HepG2 (cell line): ENCODE data around the gene PARP3. TPM values are rescaled to one million over a fixed set of nuclear protein-coding genes. Genes with fewer than 3 reads are reported as not detected.

Source experiments
- ATAC-seq: fragments of 200-7000 bp; cut with Tn5 transposase; 3 replicates; pipeline ENCODE4 v1.9.1; 2020; ENCODE audit warnings: mild to moderate bottlenecking, moderate library complexity
- BruUV-seq: library from RNA; stranded (reverse); fragments of 400-500 nt; replicated peaks from 2 replicates; lab custom pipeline; 2021; lab: Mats Ljungman, UMichigan
- CTCF ChIA-PET: fragments of 300-600 bp; formaldehyde crosslinking; extraction: SDS; loops from one replicate; lab custom pipeline; 2021; ENCODE audit warnings: low total read pairs, inconsistent platforms, low intra/inter-chr PET ratio; lab: Yijun Ruan, JAX
- POLR2A ChIA-PET: fragments of 350-600 bp; sonication (Branson Sonifier 250); formaldehyde crosslinking; loops from one replicate; lab custom pipeline; 2020; ENCODE audit warnings: antibody characterized with exemption, inconsistent platforms; lab: Yijun Ruan, JAX
- DNase-seq: peaks from one replicate; pipeline ENCODE4 v3.0.0-alpha.2; 2015; ENCODE audit warnings: low spot score
- FAIRE-seq: peaks from 3 replicates; lab custom pipeline; 2011; peaks lifted over from hg19 to GRCh38; lab: Jason Lieb, UNC
- H2AFZ ChIP-seq: one replicate; pipeline ENCODE4 v1.6.1; 2011; ENCODE audit warnings: low read length, inconsistent platforms
- H3K27ac ChIP-seq: fragments of 300-600 bp; 3 replicates; pipeline ENCODE4 v1.8.0; 2011; ENCODE audit warnings: mixed run types, mild to moderate bottlenecking, mixed read lengths, low read length, inconsistent platforms; ENCODE audit not compliant: insufficient read depth; ENCODE audit errors: extremely low read length
- H3K27me3 ChIP-seq, 2 experiments: fragments of 200-600 bp in 1 of 2; 2 replicates in 1 of 2; 3 replicates in 1 of 2; pipeline versions ENCODE4 v1.6.0 to v1.8.0; 2011; ENCODE audit warnings: low read length in 2 of 2, mild to moderate bottlenecking in 2 of 2, moderate library complexity in 2 of 2, inconsistent platforms in 1 of 2; ENCODE audit not compliant: insufficient read depth in 2 of 2, control insufficient read depth in 1 of 2
- H3K36me3 ChIP-seq, 2 experiments: fragments of 200-600 bp in 1 of 2; replicated peaks in 1 of 2; 2 replicates in 1 of 2; 3 replicates in 1 of 2; pipeline versions ENCODE4 v1.5.1 to v1.8.0; 2011; ENCODE audit warnings: low read length in 2 of 2, inconsistent platforms in 1 of 2; ENCODE audit not compliant: insufficient read depth in 2 of 2, control insufficient read depth in 1 of 2
- H3K4me1 ChIP-seq: 2 replicates; pipeline ENCODE4 v1.5.1; 2012; ENCODE audit warnings: low read length, inconsistent platforms; ENCODE audit not compliant: insufficient read depth
- H3K4me2 ChIP-seq: 2 replicates; pipeline ENCODE4 v1.6.0; 2011; ENCODE audit warnings: low read depth, low read length, inconsistent platforms
- H3K4me3 ChIP-seq, 3 experiments: fragments of 200-600 bp in 1 of 3; sonication (generic), shearing (Covaris generic) in 1 of 3; replicated peaks in 1 of 3; 2 replicates each; pipeline ENCODE4 v1.5.1; 2011 to 2016; ENCODE audit warnings: low read length in 3 of 3, inconsistent platforms in 2 of 3, low read depth in 2 of 3, mild to moderate bottlenecking in 2 of 3, control low read depth in 1 of 3, mixed read lengths in 1 of 3; ENCODE audit not compliant: insufficient read depth in 1 of 3
- H3K79me2 ChIP-seq: one replicate; pipeline ENCODE4 v1.6.1; 2011; ENCODE audit warnings: low read length, inconsistent platforms; ENCODE audit not compliant: insufficient read depth
- H3K9ac ChIP-seq: 2 replicates; pipeline ENCODE4 v1.6.0; 2011; ENCODE audit warnings: mild to moderate bottlenecking, low read depth, low read length, inconsistent platforms; ENCODE audit not compliant: insufficient read depth
- H3K9me3 ChIP-seq: 2 replicates; pipeline ENCODE4 v1.5.1; 2012; ENCODE audit warnings: mild to moderate bottlenecking, low read length
- H4K20me1 ChIP-seq: 2 replicates; pipeline ENCODE4 v1.6.0; 2011; ENCODE audit warnings: inconsistent platforms, mild to moderate bottlenecking, low read length, moderate library complexity; ENCODE audit not compliant: insufficient read depth
- BRF2 ChIP-seq: sonication (generic); formaldehyde crosslinking; IDR thresholded peaks from 2 replicates; pipeline ENCODE4 v1.8.1; 2022; ENCODE audit warnings: mild to moderate bottlenecking, missing genetic modification reagents
- CEBPB ChIP-seq: IDR thresholded peaks from 2 replicates; pipeline ENCODE4 v1.6.1; 2011; ENCODE audit warnings: low read depth, low read length, improper control_type of control experiment, borderline replicate concordance
- CEBPG ChIP-seq: IDR thresholded peaks from 2 replicates; pipeline ENCODE4 v1.6.1; 2016
- ESRRA ChIP-seq: sonication (generic); formaldehyde crosslinking; IDR thresholded peaks from 2 replicates; pipeline ENCODE4 v1.5.1; 2020; ENCODE audit warnings: mild to moderate bottlenecking, low read depth, missing genetic modification reagents
- MAFF ChIP-seq: IDR thresholded peaks from 2 replicates; pipeline ENCODE4 v1.6.1; 2011; ENCODE audit warnings: low read depth, low read length, improper control_type of control experiment
- MNT ChIP-seq: fragments of 450-650 bp; IDR thresholded peaks from 2 replicates; pipeline ENCODE4 v1.6.1; 2016
- NR2F1 ChIP-seq, 2 experiments: fragments of 450-650 bp in 1 of 2; formaldehyde crosslinking in 1 of 2; IDR thresholded peaks; 2 replicates each; pipeline versions ENCODE4 v1.5.0 to v1.6.1; 2016 to 2020; ENCODE audit warnings: mild to moderate bottlenecking in 1 of 2, missing compliant biosample characterization in 1 of 2, missing genetic modification reagents in 1 of 2, moderate library complexity in 1 of 2
- NR2F6 ChIP-seq, 2 experiments: IDR thresholded peaks; 2 replicates each; pipeline ENCODE4 v1.6.1; 2016; ENCODE audit warnings: antibody characterized with exemption in 1 of 2, mild to moderate bottlenecking in 1 of 2
- PHF21A ChIP-seq: sonication (generic); formaldehyde crosslinking; IDR thresholded peaks from 2 replicates; pipeline ENCODE4 v1.5.0; 2020; ENCODE audit warnings: mild to moderate bottlenecking, missing genetic modification reagents
- TEAD3 ChIP-seq: optimal IDR thresholded peaks from 2 replicates; pipeline ENCODE3; 2016; ENCODE audit warnings: borderline replicate concordance
- U2AF1 ChIP-seq: fragments of 200-400 bp; formaldehyde crosslinking; optimal IDR thresholded peaks from 2 replicates; pipeline ENCODE3; 2017; ENCODE audit warnings: mild to moderate bottlenecking, low read depth, low read length
- ZNF569 ChIP-seq: sonication (generic); formaldehyde crosslinking; IDR thresholded peaks from 2 replicates; pipeline ENCODE4 v1.5.0; 2020; ENCODE audit warnings: mild to moderate bottlenecking, missing genetic modification reagents, moderate library complexity, borderline replicate concordance
- ZNF704 ChIP-seq: sonication (generic); formaldehyde crosslinking; IDR thresholded peaks from 2 replicates; pipeline ENCODE4 v1.8.1; 2023; ENCODE audit warnings: mild to moderate bottlenecking, inconsistent platforms, moderate library complexity, missing genetic modification reagents, borderline replicate concordance
- WGBS: methylation state at CpG from one replicate; pipeline ENCODE4 v1.1.6; 2017; ENCODE audit warnings: low lambda C conversion rate; 5-methylcytosine and 5-hydroxymethylcytosine counted together
- in situ Hi-C: cut with HindIII; loops from 2 replicates; pipeline ENCODE4 v1.10.0; 2017; ENCODE audit warnings: low pct_unique_long_range_greater_than_20kb; ENCODE audit not compliant: extremely low pct_ligation_motif_present
- intact Hi-C: fragments of 100-400 bp; cut with micrococcal nuclease; formaldehyde crosslinking; loops from one replicate; pipeline ENCODE4 v1.10.0; 2022; ENCODE audit not compliant: unreplicated experiment
- polyA plus RNA-seq, 8 experiments: library from polyadenylated mRNA; depleted of rRNA in 3 of 8; stranded (reverse) in 7 of 8; unstranded in 1 of 8; fragments of >200 nt; fragmentation: Illumina TruSeq in 4 of 8; extraction: Trizol in 4 of 8; gene quantifications; 2 replicates each; pipeline versions ENCODE4 v1.2.1 to v1.2.3, GENCODE V29; 2011 to 2016; ENCODE audit warnings: low read depth in 4 of 8, missing spikeins in 1 of 8, mixed read lengths in 1 of 8; ENCODE audit not compliant: insufficient read depth in 1 of 8
- total RNA-seq, 5 experiments: library from RNA; depleted of rRNA; stranded (reverse); fragments of >200 nt; fragmentation: Illumina TruSeq; extraction: Trizol; gene quantifications; 2 replicates each; pipeline ENCODE4 v1.2.3, GENCODE V29; 2016; ENCODE audit warnings: low read depth in 1 of 5

The PARP3 gene
- total and polyA plus RNA-seq, 2 of the 13 experiments (the other 11 are each of a cell fraction or from before 2014, with no cell fraction given) = 11.2 to 21.5 TPM

- in situ Hi-C loops (no loop called here), intact Hi-C loops (no loop called here)
- H3K4me1 ChIP-seq = peaks cover 20% of the 10 kb centered on the region
- no peak overlapping the region for H2AFZ ChIP-seq
- ChIA-PET CTCF (no interaction called here), POLR2A (interaction anchor here (1.7 kb wide), 1 partner anchor 34 kb away, joined by 3 read pairs; the partner anchor contains the start of gene ACY1)
- H4K20me1 ChIP-seq = no peaks in the 10 kb centered on the region
- H3K79me2 ChIP-seq = no peaks in the 10 kb centered on the region
- H3K9me3 ChIP-seq = no peaks in the 10 kb centered on the region
- no peak for TF ChIP-seq MAFF
- TF ChIP-seq MNT = peak; percentile 52; the same call in 1 of the 2 replicates
- TF ChIP-seq ZNF704 = no peak
- no peak for TF ChIP-seq ZNF569 (CRISPR knock-in tag)
- H3K4me2 ChIP-seq = no peak overlapping the region
- no peaks in the 10 kb centered on the region for H3K36me3 ChIP-seq
- BruUV-seq = no TSS peak
- H3K27ac ChIP-seq = no peak overlapping the region
- H3K4me3 ChIP-seq = no peak overlapping the region
- FAIRE-seq (no peak), DNase-seq (no peak), ATAC-seq (no peak)
- H3K27me3 ChIP-seq = no peaks in the 10 kb centered on the region
- 98% methylated on average over 5 of the region's 5 CpGs for WGBS
- no peak overlapping the region for H3K9ac ChIP-seq
Measured at GRCh38 chr3:51949121-51949520, 7.0 kb downstream of the PARP3 start.

GRCh38 chr3:51950899-51951298 is 8.7 kb downstream of the PARP3 start:
- Histone ChIP-seq H3K4me2 (no peak overlapping the region), H3K27ac (no peak overlapping the region), H3K4me1 (peaks cover 20% of the 10 kb centered on the region), H3K36me3 (no peaks in the 10 kb centered on the region), H2AFZ (no peak overlapping the region), H3K4me3 (no peak overlapping the region), H3K9me3 (no peaks in the 10 kb centered on the region), H3K9ac (no peak overlapping the region), H4K20me1 (no peaks in the 10 kb centered on the region), H3K79me2 (no peaks in the 10 kb centered on the region), H3K27me3 (no peaks in the 10 kb centered on the region)
- in situ Hi-C loops (no loop called here), intact Hi-C loops (no loop called here)
- ChIA-PET POLR2A (interaction anchor here (1.0 to 1.9 kb wide), 3 partner anchors 9 to 24 kb away, joined by 3 to 13 read pairs (median 3); partner anchors contain the start of genes ABHD14A, ABHD14B, PARP3 and RRP9), CTCF (no interaction called here)
- FAIRE-seq (peak; percentile 8), DNase-seq (no peak), ATAC-seq (no peak)
- 8% methylated on average over 2 of the region's 2 CpGs for WGBS
- no TSS peak for BruUV-seq
- TF ChIP-seq U2AF1 (no peak), CEBPG (CRISPR knock-in tag) (peak; percentile 67), PHF21A (0 out of 2 replicates have a peak, but pooled peaks have one; percentile 30), ESRRA (CRISPR knock-in tag) (peak; percentile 51; the same call in 1 of the 2 replicates), NR2F6 (IDR thresholded peaks at IDR 0.05) (peak; percentile 48), NR2F6 (CRISPR knock-in tag; IDR thresholded peaks at IDR 0.05) (peak; percentile 68; the same call in 1 of the 2 replicates), TEAD3 (CRISPR knock-in tag) (peak; percentile 89), CEBPB (peak; percentile 60), BRF2 (CRISPR knock-in tag) (no peak), NR2F1 (CRISPR knock-in tag; IDR thresholded peaks at IDR 0.05) (peak; percentile 28 to 42; a peak in 1 of 4 replicates)
